Astrocyte of the cerebellum (primary cell): ENCODE data around the gene KRT36.

Experiments
- DNase-seq: peaks from one replicate; pipeline ENCODE4 v3.0.0-alpha.2; 2011; ENCODE audit warnings: low read depth
- H3K4me3 ChIP-seq: 2 replicates; pipeline ENCODE4 v1.5.1; 2011; ENCODE audit warnings: mild to moderate bottlenecking, low read depth, low read length, moderate library complexity
- in situ Hi-C: cut with HindIII; loops from 2 replicates; pipeline ENCODE4 v1.10.0; 2017; ENCODE audit warnings: low sequenced_read_pairs
- TF ChIP-seq, protein P1 (sequence below): IDR thresholded peaks from 2 replicates; pipeline ENCODE4 v1.5.1; 2012; ENCODE audit warnings: low read length, low read depth, moderate library complexity, mild to moderate bottlenecking; ENCODE audit errors: missing control alignments

Gene KRT36

DNA sequence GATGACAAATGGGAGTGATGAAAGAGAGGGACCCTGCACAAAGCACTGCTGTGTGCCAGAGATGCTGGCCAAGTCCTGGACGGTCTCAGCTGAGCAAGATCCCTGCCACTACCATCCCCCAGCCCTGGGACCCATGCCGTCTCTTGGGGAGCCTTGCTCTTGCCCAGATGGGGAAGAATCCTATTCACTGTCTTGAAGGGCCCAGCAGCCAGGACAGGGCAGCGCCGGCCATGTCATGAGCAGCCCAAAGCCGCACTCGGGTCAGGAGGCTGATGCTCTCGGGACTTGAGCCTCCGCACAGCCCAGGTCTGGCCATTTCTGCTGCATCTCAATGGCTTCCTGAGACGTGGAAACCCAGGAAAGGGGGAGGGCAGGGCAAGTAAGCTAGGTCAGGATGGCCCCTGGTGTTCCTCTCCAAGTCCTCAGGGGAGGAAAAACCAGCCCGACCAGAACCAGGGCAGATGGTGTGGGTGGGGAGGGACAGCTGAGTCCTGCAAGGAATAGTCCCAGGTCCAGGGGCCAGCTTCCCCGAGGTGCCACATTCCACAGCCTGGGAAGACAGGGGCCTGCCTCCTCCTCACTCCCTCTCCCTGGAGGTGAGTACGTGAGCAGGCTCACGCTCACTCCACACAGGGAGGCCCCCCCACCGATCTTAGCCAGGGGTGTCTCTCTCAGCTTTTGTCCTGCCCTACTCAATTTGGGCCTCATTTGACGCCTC, 46.2 kb upstream of the KRT36 start:
- H3K4me3 ChIP-seq, result no peak overlapping the region
- DNase-seq, result no peak
- in situ Hi-C loops, result no loop called here
- TF ChIP-seq, protein P1, sequence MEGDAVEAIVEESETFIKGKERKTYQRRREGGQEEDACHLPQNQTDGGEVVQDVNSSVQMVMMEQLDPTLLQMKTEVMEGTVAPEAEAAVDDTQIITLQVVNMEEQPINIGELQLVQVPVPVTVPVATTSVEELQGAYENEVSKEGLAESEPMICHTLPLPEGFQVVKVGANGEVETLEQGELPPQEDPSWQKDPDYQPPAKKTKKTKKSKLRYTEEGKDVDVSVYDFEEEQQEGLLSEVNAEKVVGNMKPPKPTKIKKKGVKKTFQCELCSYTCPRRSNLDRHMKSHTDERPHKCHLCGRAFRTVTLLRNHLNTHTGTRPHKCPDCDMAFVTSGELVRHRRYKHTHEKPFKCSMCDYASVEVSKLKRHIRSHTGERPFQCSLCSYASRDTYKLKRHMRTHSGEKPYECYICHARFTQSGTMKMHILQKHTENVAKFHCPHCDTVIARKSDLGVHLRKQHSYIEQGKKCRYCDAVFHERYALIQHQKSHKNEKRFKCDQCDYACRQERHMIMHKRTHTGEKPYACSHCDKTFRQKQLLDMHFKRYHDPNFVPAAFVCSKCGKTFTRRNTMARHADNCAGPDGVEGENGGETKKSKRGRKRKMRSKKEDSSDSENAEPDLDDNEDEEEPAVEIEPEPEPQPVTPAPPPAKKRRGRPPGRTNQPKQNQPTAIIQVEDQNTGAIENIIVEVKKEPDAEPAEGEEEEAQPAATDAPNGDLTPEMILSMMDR, result no peak

DNA sequence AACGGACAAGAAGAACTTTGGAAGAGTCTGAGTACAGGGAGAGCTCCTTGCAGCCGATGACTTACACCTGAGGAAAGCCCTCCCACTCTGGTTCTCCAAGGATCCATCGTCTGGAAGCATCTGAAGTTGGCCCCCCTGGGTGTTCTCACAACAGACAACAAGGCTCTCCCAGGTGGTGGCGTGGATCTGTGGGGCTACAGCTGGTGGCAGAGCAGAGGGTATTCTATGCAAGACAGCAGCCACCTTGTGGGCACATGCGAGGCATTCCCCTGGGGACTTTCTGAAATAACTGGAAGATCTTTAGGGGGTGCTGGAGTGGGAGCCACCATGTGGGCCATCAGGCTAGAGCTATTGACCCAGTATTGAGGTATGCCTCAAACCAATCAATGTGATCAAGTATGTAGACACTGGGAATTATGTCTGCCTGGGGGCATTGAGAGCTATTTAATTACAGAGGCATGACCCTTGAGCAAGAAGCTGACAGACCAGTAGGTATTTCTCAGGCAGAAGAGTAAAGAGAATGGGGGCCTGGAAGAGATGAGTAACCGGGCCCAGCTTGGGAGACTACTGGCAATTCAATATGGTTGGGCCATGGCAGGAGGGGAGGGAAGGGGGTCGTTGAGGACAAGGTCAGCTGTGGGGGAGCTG, 45.3 kb upstream of the KRT36 start:
- DNase-seq, result no peak
- no peak overlapping the region for H3K4me3 ChIP-seq
- in situ Hi-C loops, result no loop called here
- TF ChIP-seq, protein P1, result no peak

DNA sequence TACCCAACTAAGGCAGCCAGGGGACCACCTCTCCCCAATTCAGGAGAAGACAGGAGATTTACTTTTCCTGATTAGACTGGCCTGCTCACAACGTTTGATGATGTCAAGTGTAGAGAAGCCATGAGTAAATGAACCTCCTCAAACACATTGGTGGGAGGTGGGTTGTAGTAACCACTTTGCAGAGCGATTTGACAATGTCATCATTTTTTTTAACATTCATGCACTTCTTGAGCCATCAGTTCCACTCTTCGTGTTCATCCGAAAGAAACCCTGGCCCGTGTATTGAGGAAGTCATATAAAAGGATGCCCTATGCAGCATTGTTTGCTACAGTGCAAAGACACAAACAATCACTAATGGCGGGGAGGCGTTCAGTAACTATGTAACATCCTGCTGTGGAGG, 43.9 kb upstream of the KRT36 start:
- DNase-seq, result no peak
- no peak overlapping the region for H3K4me3 ChIP-seq
- TF ChIP-seq, protein P1, result no peak
- in situ Hi-C loops, result no loop called here

DNA sequence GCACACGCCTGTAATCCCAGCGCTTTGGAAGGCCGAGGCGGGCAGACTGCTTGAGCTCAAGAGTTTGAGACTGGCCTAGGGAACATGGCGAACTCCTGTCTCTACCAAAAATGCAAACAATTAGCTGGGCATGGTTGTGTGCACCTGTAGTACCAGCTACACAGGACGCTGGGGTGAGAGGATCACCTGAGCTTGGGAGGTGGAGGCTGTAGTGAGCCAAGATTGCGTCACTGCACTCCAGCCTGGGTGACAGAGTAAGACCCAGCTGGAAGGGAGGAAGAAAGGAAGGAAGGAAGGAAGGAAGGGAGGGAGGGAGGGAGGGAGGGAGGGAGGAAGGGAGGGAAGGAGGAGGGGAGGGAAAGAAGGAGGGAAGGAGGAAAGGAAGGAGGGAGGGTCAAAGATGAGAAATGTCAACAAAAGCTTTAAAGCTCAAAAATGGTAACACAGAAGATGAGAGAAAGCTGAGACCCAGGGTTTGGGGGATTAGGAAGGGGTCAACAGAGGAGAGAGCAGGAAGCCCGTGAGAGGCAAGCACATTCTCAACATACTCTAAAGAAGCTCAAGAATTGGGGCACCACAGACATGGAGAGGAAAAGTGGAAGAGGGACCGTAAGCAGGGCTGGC, 43.3 kb upstream of the KRT36 start:
- in situ Hi-C loops, result no loop called here
- no peak overlapping the region for H3K4me3 ChIP-seq
- TF ChIP-seq, protein P1, result no peak
- DNase-seq, result no peak

DNA sequence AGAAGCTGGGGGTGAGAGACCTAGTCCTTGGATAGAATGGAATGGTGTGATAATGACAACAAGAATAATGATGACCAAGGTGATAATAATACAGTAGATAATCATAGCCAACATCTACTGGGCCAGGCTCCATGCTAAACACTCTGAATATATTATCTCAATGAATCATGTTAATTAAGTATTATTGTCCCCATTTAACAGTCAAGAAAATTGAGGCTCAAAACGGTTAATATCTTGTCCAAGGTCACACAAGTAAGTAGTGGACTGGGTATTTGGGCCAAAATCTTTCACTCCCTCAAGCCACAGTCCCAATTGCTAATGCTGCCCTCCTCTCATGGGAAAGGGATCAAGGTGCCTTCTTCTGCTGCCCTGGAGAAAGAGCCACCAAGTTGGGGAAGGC, 42.3 kb upstream of the KRT36 start:
- TF ChIP-seq, protein P1, result no peak
- in situ Hi-C loops, result no loop called here
- no peak overlapping the region for H3K4me3 ChIP-seq
- no peak for DNase-seq

DNA sequence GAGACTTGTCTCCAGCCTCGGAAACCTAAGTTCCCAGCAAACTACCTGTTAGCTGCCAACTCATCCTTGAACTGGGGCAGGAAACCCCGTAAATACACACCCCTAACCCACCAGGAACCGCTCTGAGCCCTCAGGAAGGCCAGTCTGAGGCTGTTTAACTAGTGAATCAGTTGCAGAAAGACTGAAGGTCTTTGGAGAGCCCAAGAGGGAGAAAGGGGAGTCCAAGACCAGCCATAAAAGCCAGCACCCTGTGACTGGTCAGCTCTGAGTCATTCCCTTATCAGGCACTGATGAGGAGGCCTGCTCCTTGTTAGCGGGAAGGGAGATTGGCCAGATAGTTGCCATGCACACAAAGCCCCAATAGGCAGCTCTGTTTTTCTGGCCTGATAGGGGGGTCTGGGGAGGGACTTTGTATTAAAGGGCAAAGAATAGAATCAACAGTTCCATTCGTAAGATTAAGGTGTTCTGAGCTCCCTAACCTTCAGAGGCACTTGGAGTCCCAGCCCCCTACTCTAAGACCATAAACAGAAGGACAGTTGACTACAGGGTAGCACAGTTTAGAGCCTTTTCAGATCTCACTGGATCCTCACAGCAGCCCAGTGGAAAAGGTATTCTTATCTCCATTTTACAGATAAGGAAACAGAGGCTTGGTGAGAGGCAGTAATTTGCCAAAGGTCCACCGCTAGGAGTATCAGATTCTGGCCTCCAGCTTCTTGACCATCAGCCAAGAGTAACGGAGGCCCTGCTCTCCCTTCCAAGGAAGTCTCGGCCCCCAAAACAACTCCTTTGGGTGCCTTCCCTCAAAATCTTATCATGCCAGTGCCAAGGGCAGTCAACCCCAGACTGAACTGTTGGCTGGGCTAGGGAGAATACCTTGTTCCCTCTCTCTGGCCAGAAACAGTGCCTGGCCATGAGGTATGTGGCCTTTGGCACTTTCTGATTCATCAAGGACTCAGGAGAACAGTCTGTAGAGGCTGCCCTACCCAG, 40.6 kb upstream of the KRT36 start:
- TF ChIP-seq, protein P1, result no peak
- H3K4me3 ChIP-seq, result no peak overlapping the region
- DNase-seq, result peak; percentile 32
- in situ Hi-C loops, result no loop called here
